Measurements from ENCODE around the gene GPR176.

The GPR176 gene

GRCh38 chr15:39782441-39783138 is 137.5 kb downstream of the GPR176 start, which contains the start of gene FSIP1:
TSS of gene FSIP1 (minus strand) at chr15:39782841. CDS start at chr15:39776524, 6,317 bp downstream.
- DNase-seq (ENCODE audit: low read depth in 2 of 2) = peak; percentile 91 to 95

GRCh38 chr15:39781967-39782302 is 138.1 kb downstream of the GPR176 start:
- no peak for DNase-seq (ENCODE audit: low read depth in 2 of 2)

- DNase-seq (ENCODE audit: low read depth in 2 of 2) = no peak
These were observed 138.7 kb downstream of the GPR176 start for GRCh38 chr15:39781147-39781966.

GRCh38 chr15:39778021-39778420 is 142.0 kb downstream of the GPR176 start:
- no peak for DNase-seq (ENCODE audit: low read depth in 2 of 2)

- DNase-seq (ENCODE audit: low read depth in 2 of 2) = no peak
These were observed 142.6 kb downstream of the GPR176 start for GRCh38 chr15:39777496-39777895.

GRCh38 chr15:39776068-39776467 is 144.0 kb downstream of the GPR176 start:
- DNase-seq (ENCODE audit: low read depth in 2 of 2) = no peak

GRCh38 chr15:39774688-39775267 is 145.3 kb downstream of the GPR176 start:
- DNase-seq (ENCODE audit: low read depth in 2 of 2) = no peak

GRCh38 chr15:39770748-39771689 is 149.0 kb downstream of the GPR176 start:
- no peak for DNase-seq (ENCODE audit: low read depth in 2 of 2)

GRCh38 chr15:39767921-39768320 is 152.1 kb downstream of the GPR176 start:
- DNase-seq (ENCODE audit: low read depth in 2 of 2) = no peak

GRCh38 chr15:39761006-39761405 is 159.1 kb downstream of the GPR176 start:
- no peak for DNase-seq (ENCODE audit: low read depth in 2 of 2)

GRCh38 chr15:39756806-39757522 is 163.1 kb downstream of the GPR176 start:
- DNase-seq (ENCODE audit: low read depth in 2 of 2) = no peak

- no peak for DNase-seq (ENCODE audit: low read depth in 2 of 2)
These were observed 167.1 kb downstream of the GPR176 start for GRCh38 chr15:39752991-39753390.

GRCh38 chr15:39752246-39752645 is 167.8 kb downstream of the GPR176 start:
- no peak for DNase-seq (ENCODE audit: low read depth in 2 of 2)
